GM19035 (cell line): ENCODE results near the gene USP15.
"Not testable (repeated sequence)": the region's sequence is repeated elsewhere in the genome, so short reads cannot be mapped to it uniquely, and the experiment has no call there.

ENCODE experiments used
- ATAC-seq: cut with Tn5 transposase; IDR thresholded peaks from one replicate; pipeline ENCODE4 v1.9.1; 2021; ENCODE audit not compliant: unreplicated experiment

USP15 gene

GRCh38 chr12:62319058-62319457, 58.9 kb downstream of the USP15 start:
- no peak for ATAC-seq

- ATAC-seq: no peak
Observed at GRCh38 chr12:62320054-62320453, 59.9 kb downstream of the USP15 start.

GRCh38 chr12:62323386-62323785, 63.2 kb downstream of the USP15 start:
- no peak for ATAC-seq

- ATAC-seq: no peak
Observed at GRCh38 chr12:62328296-62328921, 68.2 kb downstream of the USP15 start.

- peak; percentile 73 for ATAC-seq
Observed at GRCh38 chr12:62331306-62331705, 71.1 kb downstream of the USP15 start.

- no peak for ATAC-seq
Observed at GRCh38 chr12:62332598-62332997, 72.4 kb downstream of the USP15 start.

GRCh38 chr12:62335057-62335456, 74.9 kb downstream of the USP15 start:
- no peak for ATAC-seq

GRCh38 chr12:62335796-62336195, 75.6 kb downstream of the USP15 start:
- no peak for ATAC-seq

GRCh38 chr12:62337643-62338042, 77.4 kb downstream of the USP15 start:
- not testable (repeated sequence) for ATAC-seq

GRCh38 chr12:62342614-62343303, 82.6 kb downstream of the USP15 start:
- not testable (repeated sequence) for ATAC-seq

GRCh38 chr12:62343304-62344120, 83.3 kb downstream of the USP15 start:
- ATAC-seq: not testable (repeated sequence)

- not testable (repeated sequence) for ATAC-seq
Observed at GRCh38 chr12:62344731-62345556, 84.7 kb downstream of the USP15 start.

- ATAC-seq: no peak
Observed at GRCh38 chr12:62345667-62346066, 85.5 kb downstream of the USP15 start.

- no peak for ATAC-seq
Observed at GRCh38 chr12:62346817-62347216, 86.6 kb downstream of the USP15 start.

- ATAC-seq: no peak
Observed at GRCh38 chr12:62347922-62348650, 87.9 kb downstream of the USP15 start.

- ATAC-seq: no peak
Observed at GRCh38 chr12:62350554-62350953, 90.3 kb downstream of the USP15 start.

- no peak for ATAC-seq
Observed at GRCh38 chr12:62351326-62351725, 91.1 kb downstream of the USP15 start.

- ATAC-seq: no peak
Observed at GRCh38 chr12:62361048-62361447, 100.8 kb downstream of the USP15 start.

GRCh38 chr12:62363506-62363905, 103.3 kb downstream of the USP15 start:
- ATAC-seq: no peak

GRCh38 chr12:62364697-62365096, 104.5 kb downstream of the USP15 start:
- not testable (repeated sequence) for ATAC-seq
